ENCODE results near the gene POM121C.

GRCh38 chr7:75531359-75531821 is 45.3 kb upstream of the POM121C start:
- no peak for TF ChIP-seq CTCF (IDR thresholded peaks at IDR 0.05; ENCODE audit: borderline replicate concordance, extremely low read depth, low read length, poor library complexity, severe bottlenecking)
- TF ChIP-seq EZH2 (IDR thresholded peaks at IDR 0.05; ENCODE audit: borderline replicate concordance, low read depth, low read length, severe bottlenecking): no peak
